ENCODE measurements around the gene EBF4.

- no peak for TF ChIP-seq CTCF (IDR thresholded peaks at IDR 0.05)
- no peak for TF ChIP-seq POLR2A (IDR thresholded peaks at IDR 0.05)
- no peak for TF ChIP-seq POLR2AphosphoS5 (IDR thresholded peaks at IDR 0.05)
Measured at GRCh38 chr20:2745060-2745910, 52.7 kb downstream of the EBF4 start.
